NCI-H2196 (cell line): ENCODE measurements around the gene TMEM165.
"Not testable (repeated sequence)": the region's sequence is repeated elsewhere in the genome, so short reads cannot be mapped to it uniquely, and the experiment has no call there.

Source experiments
- DNase-seq: peaks from one replicate; lab custom pipeline; 2025; ENCODE audit not compliant: unreplicated experiment; lab: John Stamatoyannopoulos, UW

Gene TMEM165, protein sequence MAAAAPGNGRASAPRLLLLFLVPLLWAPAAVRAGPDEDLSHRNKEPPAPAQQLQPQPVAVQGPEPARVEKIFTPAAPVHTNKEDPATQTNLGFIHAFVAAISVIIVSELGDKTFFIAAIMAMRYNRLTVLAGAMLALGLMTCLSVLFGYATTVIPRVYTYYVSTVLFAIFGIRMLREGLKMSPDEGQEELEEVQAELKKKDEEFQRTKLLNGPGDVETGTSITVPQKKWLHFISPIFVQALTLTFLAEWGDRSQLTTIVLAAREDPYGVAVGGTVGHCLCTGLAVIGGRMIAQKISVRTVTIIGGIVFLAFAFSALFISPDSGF

DNA sequence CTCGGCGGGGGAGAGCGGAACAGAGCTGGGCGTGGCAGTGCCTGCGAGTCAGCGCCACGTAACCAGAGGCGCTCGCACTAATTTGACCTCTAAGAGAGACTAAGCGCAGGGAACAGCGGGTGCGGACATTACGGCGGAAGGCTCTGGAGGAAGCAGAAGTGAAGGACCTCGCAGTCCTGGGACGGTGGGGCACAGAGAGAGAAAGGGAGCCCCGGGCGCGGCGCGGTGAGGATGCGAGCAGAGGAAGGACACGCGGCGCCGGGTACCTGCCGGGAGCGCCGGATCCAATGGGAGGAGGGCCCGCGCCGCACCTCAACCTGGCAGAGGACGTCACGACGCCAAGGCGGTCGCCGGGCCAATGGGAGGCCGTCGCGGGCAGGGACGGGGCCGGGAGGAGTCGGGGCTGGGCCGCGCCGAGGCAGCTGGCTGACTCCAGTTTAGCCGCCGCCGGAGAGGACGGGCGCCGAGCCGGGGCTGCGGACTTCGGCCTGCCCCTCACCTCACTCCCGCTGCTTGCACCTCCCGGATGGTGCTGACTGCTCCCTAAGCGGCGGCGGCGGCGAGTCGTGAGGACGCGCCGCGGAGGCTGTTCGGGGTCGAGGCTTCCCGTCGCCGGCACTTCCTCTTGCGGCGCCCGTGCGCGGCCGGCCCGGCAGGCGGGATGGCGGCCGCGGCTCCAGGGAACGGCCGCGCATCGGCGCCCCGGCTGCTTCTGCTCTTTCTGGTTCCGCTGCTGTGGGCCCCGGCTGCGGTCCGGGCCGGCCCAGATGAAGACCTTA lies at the start of gene TMEM165:
TMEM165 (plus strand) TSS at position 429 of the 779 bp plus-strand sequence; CDS start at position 662, 233 bp downstream.
- DNase-seq = peak; percentile 60

DNA sequence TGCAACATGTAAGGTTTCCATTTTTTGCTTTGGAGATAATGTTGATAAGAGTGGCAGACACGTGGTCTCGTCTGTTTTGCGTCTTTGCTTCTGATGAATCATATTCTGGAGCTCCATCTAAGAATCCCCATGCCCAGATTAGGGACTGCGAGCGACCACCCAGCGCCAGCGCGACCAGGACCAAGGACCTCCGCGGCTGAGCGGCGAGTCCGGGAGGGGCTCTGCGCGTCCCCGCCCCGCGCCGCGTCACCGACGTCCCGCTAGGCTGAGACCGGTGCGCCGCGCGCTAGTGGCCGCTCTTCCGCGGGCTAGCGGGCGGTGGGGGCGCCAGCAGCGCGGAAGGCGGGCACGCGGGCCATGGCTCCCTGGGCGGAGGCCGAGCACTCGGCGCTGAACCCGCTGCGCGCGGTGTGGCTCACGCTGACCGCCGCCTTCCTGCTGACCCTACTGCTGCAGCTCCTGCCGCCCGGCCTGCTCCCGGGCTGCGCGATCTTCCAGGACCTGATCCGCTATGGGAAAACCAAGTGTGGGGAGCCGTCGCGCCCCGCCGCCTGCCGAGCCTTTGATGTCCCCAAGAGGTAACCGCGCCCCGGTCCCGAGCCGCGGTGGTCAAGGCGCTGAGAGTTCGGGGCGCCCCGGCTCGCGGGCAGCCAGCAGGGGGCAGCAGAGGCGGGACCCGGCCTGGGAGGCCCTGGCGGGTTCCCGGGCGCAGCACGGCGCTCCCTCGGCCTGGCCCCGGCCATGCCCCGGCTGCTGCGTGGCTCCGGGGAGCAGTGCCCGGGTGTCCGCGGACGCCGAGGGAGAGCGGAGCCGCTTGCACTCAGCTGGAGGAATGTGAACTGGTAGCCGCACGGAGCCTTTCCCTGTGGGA lies 49.5 kb upstream of the TMEM165 start, which contains the start of gene SRD5A3:
SRD5A3 (plus strand) TSS at position 263 of the 871 bp plus-strand sequence; CDS start at position 358, 95 bp downstream.
- peak; percentile 63 for DNase-seq

DNA sequence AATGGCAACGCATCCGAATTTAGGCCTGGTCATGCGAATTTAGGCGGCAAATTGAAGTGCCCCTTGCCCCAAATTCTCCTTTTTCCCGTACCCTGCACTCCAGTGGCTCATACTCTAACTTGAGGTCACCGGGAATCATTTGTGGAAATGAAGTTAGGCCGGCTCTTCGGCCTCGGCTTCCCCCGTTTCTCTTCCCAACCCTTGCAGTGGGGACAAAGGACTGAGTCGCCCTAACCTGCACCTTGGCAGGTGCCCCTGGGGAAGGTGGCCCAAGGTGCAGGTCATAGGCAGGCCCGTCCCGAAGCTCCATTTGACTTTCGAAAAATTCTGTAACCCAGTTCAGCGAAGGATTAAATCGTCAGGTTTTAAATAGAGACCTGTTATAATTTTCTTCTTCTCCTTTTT lies 48.9 kb upstream of the TMEM165 start:
- DNase-seq = no peak

DNA sequence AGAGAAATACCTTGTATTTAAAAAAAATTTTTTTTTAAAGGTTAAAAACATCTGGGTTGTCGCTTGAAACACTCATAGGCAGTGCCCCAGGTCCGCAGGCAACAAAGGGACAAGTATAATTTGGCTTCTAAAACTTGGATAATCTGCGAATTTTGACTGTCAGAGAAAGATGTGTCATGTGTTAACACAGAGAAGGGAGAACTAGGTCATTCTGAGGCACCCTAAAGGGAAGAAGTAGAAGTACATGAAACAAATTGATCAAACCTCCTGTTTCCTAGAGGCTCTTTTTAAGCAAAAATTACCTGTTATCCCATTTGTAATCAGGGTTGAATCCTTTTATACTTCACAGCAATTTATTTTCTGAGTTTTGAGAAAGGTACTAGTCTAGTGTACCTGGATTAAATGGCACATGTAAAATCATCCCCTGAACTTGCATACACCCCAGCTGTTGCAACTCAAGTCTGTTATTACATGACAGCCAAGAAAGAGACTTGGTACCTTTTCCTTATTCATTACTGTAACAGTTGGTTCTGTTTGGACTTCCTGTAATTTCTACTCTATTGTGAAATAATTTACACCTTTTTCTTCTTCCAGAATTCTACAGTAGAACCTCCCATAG lies 48.0 kb upstream of the TMEM165 start:
- no peak for DNase-seq

DNA sequence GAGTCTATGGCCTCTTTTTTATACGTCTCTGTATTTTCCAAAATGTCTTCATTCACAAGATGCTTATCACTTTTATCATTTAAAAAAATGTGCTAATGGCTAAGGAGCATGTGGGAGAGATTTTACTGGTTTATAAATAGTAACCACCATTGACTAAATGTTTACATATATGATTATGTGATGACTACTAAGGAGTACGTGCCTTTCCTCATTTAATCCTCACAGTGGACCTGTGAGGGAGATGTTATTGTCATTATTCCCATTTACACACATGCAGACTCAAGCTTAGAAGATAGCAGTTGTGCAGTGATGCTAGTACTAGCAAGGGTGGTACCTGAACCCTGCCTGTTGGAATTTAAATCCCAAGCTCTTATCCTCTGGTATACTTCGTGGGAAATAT lies 47.3 kb upstream of the TMEM165 start:
- no peak for DNase-seq

DNA sequence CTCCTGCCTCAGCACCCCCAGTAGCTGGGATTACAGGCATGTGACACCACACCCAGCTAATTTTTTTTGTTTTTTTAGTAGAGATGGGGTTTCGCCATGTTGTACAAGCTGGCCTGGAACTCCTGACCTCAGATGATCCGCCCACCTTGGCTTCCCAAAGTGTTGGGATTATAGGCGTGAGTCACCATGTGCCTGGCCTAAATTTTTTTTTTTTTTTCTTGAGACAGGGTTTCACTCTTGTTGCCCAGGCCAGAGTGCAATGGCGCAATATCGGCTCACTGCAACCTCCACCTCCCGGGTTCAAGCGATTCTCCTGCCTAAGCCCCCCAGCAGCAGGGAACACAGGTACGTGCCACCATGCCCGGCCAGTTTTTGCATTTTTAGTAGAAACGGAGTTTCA lies 44.9 kb upstream of the TMEM165 start:
- DNase-seq = not testable (repeated sequence)

DNA sequence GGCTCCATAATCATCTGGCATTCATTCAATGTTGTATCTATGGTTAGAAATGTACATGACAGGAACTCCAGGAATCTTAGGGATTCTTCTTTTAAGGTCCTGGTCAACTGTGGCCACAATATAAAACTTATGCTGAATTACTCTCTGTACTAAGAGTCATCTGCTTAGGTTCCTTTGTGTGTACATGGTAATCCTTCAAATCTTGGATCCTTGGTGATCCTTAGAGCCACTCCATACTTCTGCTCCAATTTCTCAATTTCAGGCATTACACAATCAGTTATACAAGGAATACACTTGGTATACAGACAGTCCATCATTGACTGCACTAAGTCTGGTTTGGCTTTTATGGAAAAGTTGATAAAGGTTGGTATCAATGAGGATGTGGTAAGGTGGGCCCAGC lies 43.9 kb upstream of the TMEM165 start:
- no peak for DNase-seq

DNA sequence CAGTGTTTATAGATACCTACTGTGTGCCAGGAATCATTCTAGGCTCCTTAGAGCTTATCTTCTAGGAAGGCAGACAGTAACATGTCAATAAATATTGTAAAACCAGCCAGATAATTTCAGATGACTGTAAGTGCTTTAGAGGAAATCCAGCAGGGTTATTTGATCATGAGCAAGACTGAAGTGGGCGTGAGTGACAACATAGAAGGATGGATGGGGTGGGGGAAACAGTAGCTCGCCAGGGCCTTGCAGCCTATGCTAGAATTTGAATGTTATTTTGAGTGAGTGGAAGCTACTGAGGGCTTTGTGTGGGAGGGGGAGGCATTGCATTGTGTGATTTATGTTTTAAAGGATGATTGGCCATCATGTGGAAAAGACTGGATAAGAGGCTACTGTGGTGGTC lies 43.0 kb upstream of the TMEM165 start:
- DNase-seq = no peak

DNA sequence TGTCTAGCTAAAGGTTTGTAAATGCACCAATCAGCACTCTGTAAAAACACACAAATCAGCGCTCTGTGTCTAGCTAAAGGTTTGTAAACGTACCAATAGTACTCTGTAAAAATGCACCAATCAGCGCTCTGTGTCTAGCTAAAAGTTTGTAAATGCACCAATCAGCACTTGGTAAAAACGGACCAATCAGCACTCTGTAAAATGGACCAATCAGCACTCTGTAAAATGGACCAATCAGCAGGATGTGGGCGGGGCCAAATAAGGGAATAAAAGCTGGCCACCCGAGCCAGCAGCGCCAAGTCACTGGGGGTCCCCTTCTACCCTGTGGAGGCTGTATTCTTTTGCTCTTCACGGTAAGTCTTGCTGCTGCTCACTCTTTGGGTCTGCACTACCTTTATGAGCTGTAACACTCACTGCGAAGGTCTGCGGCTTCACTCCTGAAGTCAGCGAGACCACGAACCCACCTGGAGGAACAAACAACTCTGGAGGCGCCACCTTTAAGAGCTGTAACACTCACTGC lies 42.5 kb upstream of the TMEM165 start:
- DNase-seq = not testable (repeated sequence)

DNA sequence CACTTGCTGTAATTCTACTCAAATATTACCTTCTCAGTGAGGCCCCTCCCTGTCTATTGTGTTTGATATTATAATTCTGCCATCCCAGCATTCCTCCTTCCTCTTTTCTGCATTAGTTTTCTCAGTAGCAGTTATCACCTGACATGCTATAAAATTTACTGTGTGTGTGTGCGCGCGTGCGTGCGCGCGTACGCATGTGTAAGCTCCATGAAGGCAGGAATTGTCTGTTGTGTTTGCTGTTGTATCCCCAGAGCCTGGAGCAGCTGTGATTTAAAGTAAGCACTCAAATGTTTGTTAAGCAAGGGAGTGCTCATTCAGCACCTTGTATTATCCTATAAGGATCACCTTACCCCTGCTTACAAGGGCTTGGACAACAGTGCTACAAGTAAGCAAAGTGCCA lies 41.1 kb upstream of the TMEM165 start:
- no peak for DNase-seq

DNA sequence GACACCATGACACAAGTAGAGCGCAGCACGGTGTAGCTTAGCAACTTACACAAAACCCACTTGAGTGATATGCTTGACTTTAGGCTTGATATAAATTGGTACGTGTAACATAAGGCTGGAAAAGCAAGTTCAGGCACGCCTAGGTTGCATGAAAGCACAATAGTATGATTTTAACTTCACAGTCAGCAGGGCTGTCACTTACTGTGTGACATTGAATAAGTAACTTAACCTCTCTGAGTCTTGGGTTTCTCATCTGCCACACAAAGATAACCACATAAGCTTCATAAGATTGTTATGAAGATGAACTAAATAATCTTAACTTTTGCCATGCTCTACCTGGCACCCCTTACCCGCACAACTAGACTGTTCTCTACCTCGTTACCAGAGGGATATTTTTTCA lies 40.2 kb upstream of the TMEM165 start:
- no peak for DNase-seq

DNA sequence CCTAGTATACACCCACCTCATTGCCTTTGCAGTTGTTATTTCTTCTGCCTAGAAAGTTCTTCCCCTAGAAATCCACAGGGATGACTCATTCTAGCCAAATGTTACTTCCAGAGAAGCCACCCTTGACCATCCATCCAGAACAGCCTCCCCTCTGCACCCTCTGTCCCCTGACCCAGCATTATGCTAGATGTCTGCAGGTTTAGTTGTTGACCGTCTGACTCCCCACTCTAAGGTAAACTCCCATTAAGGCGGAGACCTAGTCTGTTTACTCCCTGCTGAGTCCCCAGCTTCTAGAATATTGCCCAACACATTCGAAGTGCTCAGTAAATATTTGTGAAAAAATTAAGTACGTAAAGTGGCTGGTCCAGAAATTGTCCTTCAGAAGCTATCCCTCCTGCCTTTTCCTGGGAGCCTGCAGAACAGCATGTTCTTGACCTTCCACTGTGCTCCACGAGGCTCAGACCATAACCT lies 38.7 kb upstream of the TMEM165 start:
- DNase-seq = no peak

DNA sequence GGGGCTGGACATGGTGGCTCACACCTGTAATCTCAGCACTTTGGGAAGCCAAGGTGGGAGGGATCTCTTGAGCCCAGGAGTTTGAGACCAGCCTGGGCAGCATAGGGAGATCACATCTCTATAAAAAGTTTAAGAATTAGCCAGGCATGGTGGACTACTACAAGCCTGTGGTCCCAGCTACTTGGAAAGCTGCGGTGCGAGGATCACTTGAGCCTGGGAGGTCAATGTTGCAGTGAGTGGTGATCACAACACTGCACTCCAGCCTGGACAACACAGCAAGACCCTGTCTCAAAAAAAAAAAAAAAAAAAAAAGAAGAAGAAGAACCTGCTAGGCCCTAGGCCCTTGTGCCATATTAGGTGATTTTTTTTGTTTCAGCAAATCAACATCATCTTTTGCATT lies 37.5 kb upstream of the TMEM165 start:
- no peak for DNase-seq

DNA sequence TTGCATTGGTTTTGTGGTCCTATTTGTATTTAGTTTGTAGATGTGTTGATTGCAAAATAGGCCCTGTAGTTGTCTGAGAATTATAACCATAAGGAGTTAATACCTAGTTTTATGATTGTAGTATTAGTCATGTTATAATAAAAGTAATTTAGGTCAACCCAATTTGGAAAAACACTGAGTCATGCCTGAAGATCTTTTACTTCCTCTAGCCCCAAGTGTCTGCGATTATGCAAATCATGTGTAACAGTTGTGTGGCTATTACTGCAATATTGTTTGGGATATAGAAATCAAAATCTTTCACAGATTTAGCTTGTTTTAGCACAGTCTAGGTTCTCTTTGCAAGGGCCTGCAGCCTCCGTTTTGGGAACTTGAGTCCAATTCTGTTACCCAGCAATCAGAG lies 37.1 kb upstream of the TMEM165 start:
- no peak for DNase-seq

DNA sequence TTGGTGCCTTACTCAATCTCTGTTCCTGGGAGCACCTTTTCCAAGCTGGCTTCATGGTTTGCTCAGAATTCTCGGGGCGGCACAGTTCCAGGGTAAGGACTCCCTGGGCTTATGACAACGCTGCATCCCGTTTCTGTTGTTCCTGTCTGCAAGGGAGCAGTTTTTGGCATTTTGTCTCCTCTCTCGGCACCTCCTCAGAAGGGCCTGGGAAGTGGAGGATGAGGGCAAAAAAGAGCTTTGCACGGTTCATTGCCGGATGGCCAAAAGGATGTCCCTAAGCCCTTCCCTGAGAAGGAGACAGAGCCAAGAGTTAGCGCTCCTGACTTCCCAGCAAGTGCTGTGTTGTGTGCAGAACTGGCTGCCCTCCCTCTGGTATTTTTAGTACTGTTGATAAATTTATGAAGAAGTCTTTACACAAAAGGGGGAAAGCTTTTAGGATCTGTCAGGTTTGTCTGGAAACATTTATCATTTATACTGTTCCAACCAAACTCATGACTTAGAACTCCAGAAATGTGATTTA lies 36.3 kb upstream of the TMEM165 start:
- DNase-seq = no peak

DNA sequence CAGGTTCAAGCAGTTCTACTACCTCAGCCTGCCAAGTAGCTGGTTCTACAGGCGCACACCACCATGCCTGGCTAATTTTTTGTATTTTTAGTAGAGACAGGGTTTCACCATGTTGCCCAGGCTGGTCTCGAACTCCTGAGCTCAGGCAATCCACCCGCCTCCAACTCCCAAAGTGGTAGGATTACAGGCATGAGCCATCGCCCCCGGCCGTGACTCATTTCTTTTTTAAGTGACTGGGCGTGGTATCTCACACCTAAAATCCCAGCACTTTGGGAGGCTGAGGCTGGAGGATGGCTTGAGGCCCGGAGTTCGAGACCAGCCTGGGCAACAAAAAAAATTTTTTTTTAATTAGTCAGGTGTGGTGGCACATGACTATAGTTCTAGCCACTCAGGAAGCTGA lies 32.8 kb upstream of the TMEM165 start:
- not testable (repeated sequence) for DNase-seq

DNA sequence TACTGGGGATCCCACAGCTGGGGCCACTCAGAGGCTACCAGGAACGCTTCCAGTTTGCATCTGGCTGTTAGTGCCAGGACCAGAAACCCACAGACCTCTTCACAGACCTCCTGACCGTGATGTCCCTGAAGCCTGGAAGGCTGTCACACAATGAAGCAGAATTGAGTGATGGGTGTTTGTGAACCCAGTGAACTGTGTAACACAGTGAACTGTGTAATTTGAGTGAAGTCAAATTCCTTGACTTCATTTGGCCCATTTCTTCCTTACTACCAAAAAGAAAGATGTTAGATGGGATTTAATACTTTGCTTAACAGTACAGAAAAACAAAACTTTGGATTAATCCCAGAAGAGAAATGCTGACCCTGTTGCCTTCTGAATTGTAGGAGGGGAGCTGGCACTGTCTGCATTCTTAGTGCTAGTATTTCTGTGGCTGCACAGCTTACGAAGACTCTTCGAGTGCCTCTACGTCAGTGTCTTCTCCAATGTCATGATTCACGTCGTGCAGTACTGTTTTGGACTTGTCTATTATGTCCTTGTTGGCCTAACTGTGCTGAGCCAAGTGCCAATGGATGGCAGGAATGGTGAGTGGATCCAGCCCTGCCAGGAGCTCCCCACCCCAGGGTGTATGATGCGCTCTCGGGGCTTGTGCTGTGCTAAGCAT lies 31.9 kb upstream of the TMEM165 start:
- DNase-seq = no peak

DNA sequence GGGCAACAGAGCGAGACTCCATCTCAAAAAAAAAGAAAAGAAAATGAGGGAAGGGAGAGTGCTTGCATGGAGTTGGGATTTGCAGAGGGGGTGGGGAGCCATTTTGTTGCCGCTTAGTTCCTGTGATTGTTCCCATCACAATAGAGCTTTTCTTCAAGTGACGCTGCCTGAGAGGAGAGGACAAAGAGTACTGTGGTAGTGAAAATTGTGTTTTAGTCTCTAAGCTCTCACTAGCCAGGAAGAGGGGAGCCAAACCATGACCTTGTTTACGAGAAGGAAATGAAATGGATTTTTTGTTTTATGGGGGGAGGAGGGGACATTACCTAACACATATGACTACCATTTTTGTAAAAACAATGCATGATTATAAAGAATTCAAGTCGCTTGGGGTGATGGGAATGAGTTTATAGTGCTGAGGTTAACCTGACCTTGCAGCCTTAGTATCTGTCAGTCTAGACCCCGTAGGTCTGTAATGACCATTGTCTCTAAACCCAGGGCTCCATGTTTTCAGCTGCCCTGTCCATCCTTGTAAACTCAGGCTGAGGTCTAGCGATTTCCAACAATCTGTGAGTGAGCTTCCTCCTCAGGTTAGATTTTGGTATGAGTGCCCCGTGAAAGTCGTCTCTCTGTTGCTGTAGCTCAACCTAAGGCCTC lies 30.9 kb upstream of the TMEM165 start:
- DNase-seq = no peak

DNA sequence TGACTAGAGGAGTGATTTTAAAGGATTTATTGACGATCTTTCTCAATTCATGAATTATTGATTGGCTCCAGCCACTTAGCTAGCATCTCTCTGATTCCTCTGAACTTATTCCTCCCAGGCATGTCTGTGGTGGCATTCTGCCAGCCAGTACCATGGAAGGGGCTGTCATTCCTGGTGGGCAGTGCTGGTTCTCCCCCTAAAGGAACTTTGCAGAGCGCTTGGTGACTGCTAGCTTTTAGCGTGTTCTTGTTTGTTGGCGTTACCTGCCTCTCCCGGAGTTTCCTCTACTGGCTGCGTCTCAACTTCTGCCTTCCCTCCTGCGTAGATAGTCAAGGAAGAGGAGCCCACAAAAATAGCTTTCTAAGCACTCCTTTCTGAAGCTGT lies 30.4 kb upstream of the TMEM165 start:
- DNase-seq = no peak
